ENCODE data around the gene BEST1. TPM values are rescaled to one million over a fixed set of nuclear protein-coding genes. Genes with fewer than 3 reads are reported as not detected.

Gene BEST1
- total and polyA plus RNA-seq, 2 of the 13 experiments (the other 11 are each of a cell fraction or from before 2014, with no cell fraction given), result 0.09 to 0.65 TPM

- TF ChIP-seq MEIS1 (CRISPR knock-in tag; IDR thresholded peaks at IDR 0.05; ENCODE audit: borderline replicate concordance), result no peak
- no peak for TF ChIP-seq ZNF484 (CRISPR knock-in tag; IDR thresholded peaks at IDR 0.05; ENCODE audit: borderline replicate concordance, low read depth)
- TF ChIP-seq, protein P1, sequence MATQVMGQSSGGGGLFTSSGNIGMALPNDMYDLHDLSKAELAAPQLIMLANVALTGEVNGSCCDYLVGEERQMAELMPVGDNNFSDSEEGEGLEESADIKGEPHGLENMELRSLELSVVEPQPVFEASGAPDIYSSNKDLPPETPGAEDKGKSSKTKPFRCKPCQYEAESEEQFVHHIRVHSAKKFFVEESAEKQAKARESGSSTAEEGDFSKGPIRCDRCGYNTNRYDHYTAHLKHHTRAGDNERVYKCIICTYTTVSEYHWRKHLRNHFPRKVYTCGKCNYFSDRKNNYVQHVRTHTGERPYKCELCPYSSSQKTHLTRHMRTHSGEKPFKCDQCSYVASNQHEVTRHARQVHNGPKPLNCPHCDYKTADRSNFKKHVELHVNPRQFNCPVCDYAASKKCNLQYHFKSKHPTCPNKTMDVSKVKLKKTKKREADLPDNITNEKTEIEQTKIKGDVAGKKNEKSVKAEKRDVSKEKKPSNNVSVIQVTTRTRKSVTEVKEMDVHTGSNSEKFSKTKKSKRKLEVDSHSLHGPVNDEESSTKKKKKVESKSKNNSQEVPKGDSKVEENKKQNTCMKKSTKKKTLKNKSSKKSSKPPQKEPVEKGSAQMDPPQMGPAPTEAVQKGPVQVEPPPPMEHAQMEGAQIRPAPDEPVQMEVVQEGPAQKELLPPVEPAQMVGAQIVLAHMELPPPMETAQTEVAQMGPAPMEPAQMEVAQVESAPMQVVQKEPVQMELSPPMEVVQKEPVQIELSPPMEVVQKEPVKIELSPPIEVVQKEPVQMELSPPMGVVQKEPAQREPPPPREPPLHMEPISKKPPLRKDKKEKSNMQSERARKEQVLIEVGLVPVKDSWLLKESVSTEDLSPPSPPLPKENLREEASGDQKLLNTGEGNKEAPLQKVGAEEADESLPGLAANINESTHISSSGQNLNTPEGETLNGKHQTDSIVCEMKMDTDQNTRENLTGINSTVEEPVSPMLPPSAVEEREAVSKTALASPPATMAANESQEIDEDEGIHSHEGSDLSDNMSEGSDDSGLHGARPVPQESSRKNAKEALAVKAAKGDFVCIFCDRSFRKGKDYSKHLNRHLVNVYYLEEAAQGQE (IDR thresholded peaks at IDR 0.05; ENCODE audit: borderline replicate concordance in 1 of 2, low read depth in 1 of 2, low read length in 2 of 2), result no peak; a peak in 1 of 4 replicates
- TF ChIP-seq ZNF343 (CRISPR knock-in tag; IDR thresholded peaks at IDR 0.05), result no peak
- peak; percentile 9; the same call in 1 of the 2 replicates for TF ChIP-seq IRX3 (CRISPR knock-in tag; IDR thresholded peaks at IDR 0.05; ENCODE audit: borderline replicate concordance, low read depth)
- TF ChIP-seq, protein P2, sequence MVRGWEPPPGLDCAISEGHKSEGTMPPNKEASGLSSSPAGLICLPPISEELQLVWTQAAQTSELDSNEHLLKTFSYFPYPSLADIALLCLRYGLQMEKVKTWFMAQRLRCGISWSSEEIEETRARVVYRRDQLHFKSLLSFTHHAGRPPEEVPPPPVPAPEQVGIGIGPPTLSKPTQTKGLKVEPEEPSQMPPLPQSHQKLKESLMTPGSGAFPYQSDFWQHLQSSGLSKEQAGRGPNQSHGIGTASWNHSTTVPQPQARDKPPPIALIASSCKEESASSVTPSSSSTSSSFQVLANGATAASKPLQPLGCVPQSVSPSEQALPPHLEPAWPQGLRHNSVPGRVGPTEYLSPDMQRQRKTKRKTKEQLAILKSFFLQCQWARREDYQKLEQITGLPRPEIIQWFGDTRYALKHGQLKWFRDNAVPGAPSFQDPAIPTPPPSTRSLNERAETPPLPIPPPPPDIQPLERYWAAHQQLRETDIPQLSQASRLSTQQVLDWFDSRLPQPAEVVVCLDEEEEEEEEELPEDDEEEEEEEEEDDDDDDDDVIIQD (CRISPR knock-in tag; IDR thresholded peaks at IDR 0.05; ENCODE audit: low read depth), result no peak
- peak; percentile 34; the same call in 1 of the 2 replicates for TF ChIP-seq ZNF335 (CRISPR knock-in tag; IDR thresholded peaks at IDR 0.05)
- TF ChIP-seq SNAPC2 (CRISPR knock-in tag; IDR thresholded peaks at IDR 0.05), result 0 out of 2 replicates have a peak, but pooled peaks have one; percentile 43
- peak; percentile 26; the same call in 1 of the 2 replicates for TF ChIP-seq PAF1 (CRISPR knock-in tag; IDR thresholded peaks at IDR 0.05)
- no peak for TF ChIP-seq ZNF468 (CRISPR knock-in tag; IDR thresholded peaks at IDR 0.05)
- TF ChIP-seq, protein P3, sequence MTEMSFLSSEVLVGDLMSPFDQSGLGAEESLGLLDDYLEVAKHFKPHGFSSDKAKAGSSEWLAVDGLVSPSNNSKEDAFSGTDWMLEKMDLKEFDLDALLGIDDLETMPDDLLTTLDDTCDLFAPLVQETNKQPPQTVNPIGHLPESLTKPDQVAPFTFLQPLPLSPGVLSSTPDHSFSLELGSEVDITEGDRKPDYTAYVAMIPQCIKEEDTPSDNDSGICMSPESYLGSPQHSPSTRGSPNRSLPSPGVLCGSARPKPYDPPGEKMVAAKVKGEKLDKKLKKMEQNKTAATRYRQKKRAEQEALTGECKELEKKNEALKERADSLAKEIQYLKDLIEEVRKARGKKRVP (CRISPR knock-in tag; IDR thresholded peaks at IDR 0.05), result peak; percentile 16 to 24; a peak in 2 of 4 replicates
- TF ChIP-seq ZFP37 (CRISPR knock-in tag; IDR thresholded peaks at IDR 0.05; ENCODE audit: borderline replicate concordance), result no peak
- no peak for TF ChIP-seq EEA1 (CRISPR knock-in tag; IDR thresholded peaks at IDR 0.05; ENCODE audit: borderline replicate concordance)
- TF ChIP-seq, protein P4, sequence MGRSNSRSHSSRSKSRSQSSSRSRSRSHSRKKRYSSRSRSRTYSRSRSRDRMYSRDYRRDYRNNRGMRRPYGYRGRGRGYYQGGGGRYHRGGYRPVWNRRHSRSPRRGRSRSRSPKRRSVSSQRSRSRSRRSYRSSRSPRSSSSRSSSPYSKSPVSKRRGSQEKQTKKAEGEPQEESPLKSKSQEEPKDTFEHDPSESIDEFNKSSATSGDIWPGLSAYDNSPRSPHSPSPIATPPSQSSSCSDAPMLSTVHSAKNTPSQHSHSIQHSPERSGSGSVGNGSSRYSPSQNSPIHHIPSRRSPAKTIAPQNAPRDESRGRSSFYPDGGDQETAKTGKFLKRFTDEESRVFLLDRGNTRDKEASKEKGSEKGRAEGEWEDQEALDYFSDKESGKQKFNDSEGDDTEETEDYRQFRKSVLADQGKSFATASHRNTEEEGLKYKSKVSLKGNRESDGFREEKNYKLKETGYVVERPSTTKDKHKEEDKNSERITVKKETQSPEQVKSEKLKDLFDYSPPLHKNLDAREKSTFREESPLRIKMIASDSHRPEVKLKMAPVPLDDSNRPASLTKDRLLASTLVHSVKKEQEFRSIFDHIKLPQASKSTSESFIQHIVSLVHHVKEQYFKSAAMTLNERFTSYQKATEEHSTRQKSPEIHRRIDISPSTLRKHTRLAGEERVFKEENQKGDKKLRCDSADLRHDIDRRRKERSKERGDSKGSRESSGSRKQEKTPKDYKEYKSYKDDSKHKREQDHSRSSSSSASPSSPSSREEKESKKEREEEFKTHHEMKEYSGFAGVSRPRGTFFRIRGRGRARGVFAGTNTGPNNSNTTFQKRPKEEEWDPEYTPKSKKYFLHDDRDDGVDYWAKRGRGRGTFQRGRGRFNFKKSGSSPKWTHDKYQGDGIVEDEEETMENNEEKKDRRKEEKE (IDR thresholded peaks at IDR 0.05), result no peak
- 0 out of 2 replicates have a peak, but pooled peaks have one; percentile 23 for TF ChIP-seq ZFP1 (CRISPR knock-in tag; IDR thresholded peaks at IDR 0.05)
- TF ChIP-seq, protein P5, sequence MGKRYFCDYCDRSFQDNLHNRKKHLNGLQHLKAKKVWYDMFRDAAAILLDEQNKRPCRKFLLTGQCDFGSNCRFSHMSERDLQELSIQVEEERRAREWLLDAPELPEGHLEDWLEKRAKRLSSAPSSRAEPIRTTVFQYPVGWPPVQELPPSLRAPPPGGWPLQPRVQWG (CRISPR knock-in tag; IDR thresholded peaks at IDR 0.05; ENCODE audit: borderline replicate concordance, low read depth), result no peak
- TF ChIP-seq ATF7-NPFF (CRISPR knock-in tag; IDR thresholded peaks at IDR 0.05; ENCODE audit: low read depth), result 0 out of 2 replicates have a peak, but pooled peaks have one; percentile 48
- no peak for TF ChIP-seq ARNT2 (CRISPR knock-in tag; IDR thresholded peaks at IDR 0.05; ENCODE audit: low read depth)
- TF ChIP-seq KLF16 (CRISPR knock-in tag; IDR thresholded peaks at IDR 0.05), result 0 out of 4 replicates have a peak, but pooled peaks of 1 of the 2 experiments have one; percentile 10
These were observed 13.3 kb downstream of the BEST1 start (continued) for GRCh38 chr11:61963282-61964057.
